SHP77 treated with DMSO at 0.1 percent for 48 hours (cell line): ENCODE data around the gene CEP131.

ENCODE experiments used
- DNase-seq: peaks from one replicate; lab custom pipeline; 2025; lab: John Stamatoyannopoulos, UW

CEP131 gene

DNA sequence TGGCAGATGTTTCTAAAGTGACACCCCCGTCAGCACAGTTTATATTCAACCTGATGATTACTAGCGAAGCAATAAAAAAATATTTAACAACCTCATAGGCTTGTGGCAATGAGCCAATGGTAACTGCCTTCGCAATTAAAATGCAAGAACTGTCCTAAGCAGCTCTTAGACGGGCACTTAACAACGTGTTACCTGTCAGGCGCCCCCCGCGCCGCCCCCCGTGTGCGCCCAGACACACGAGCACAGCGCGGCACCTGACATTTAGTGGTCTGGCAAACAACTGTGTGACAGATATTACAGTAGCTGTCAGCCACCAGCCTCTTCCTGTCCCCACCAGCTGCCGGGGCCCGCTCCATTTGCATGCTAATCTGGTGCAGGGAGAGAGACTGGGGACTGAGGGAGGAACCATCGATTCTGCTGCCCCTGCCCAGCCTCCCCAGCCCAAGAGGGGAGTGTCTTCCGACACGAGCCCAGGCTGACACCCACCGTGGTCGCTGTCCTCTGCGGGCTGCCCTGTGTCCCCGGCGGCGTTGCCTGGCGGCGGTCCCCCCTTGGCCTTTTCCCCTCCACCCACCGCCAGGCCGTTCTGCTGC, 29.0 kb upstream of the CEP131 start:
- peak; percentile 93 for DNase-seq

DNA sequence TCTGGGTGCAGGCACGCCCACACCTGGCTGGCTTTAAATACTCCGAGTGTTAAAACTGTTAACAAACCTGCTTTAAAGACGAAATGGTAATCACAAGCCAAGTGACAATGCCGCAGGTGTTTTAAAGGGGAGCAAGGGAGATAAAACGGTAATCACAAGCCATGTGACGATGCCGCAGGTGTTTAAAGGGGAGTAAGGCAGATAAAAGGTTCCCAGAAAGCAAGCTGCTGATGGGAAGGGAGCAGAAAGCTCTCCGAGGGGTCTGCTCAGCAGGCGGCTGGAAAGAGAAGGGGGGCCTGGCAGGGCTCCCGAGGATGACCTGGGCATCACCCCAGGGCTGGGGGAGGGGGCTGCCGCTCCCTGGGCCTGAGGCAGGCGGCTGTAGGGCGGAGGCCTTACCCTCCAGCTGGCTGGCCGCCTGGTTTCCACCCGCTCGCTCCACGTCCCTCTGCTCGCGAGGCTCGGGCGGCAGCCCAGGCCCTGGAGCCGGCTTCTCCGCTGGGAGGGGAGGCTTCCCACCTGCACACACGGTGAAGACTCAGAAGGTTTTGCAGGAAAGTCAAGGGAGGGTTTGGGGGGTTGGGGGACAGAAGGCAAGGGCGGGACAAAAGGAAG, 28.4 kb upstream of the CEP131 start:
- no peak for DNase-seq

DNA sequence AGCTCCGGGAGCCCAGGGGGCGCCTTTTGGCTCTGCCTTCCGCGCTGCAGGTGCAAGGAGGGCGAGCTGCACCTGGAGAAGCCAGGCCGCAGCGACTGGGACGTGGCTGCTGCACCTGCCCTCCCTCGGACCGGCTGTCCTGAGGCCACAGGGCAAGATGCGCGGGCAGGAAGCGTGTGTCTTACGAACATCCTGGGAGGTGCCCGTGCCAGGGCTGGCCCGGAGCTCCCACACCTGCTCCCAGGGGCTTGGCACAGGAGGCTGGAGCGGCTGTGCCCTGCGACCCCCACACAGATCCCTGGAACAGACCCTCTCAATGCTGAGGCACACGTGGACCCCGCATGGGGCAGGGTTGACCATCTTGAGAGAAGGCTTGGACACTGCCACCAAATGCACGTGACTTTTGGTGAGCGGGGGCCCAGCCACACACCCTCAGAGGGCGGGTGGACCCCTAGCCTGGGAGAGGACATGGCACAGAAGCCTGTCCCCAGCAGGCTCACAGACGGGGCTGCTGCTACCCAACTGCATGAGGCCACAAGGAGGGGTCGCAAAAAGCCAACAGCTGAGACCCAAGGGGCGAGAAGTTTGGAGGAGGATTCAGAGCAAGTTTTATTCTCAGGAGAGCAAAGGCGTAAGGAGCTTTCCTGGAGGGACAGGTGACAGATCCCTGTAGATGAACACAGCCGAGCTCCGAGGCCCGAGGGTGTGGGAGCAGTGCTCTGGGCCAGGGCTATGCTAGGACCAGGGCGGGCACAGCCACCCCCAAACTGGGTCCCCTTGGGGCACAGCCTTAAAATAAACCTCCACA, 27.7 kb upstream of the CEP131 start:
- DNase-seq, result peak; percentile 71

DNA sequence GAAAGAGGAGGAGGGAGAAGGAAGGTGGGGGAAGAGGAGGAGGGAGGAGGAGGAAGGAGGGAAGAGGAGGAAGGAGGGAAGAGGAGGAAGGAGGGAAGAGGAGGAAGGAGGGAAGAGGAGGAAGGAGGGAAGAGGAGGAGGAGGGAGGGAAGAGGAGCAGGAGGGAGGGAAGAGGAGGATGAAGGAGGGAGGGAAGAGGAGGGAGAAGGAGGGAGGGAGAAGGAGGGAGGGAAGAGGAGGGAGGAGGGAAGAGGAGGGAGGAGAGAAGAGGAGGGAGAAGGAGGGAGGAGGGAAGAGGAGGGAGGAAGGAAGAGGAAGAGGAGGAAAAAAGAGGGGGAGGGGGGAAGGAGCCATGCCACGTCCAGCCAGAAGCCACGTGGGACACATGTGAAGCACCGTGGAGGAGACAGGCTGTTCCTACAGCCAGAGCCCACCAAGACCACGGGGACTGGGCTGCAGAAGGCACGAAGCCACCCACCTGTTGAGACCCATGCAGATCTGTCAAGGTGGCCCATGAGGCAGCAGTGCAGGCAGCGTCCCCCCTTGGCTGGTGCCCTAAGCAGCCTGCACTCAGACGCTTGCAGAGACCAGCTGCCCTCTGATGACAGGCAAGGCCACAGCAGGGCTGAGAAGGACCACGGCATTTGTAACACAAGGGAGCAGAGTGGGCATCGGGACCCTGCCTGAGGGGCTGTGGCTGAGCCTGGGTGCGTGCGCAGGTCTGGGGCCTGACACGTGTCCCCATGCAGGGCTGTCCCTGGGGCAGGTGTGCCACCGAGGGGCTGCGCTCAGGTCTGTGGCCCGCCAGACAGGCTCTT, 26.7 kb upstream of the CEP131 start:
- no peak for DNase-seq

DNA sequence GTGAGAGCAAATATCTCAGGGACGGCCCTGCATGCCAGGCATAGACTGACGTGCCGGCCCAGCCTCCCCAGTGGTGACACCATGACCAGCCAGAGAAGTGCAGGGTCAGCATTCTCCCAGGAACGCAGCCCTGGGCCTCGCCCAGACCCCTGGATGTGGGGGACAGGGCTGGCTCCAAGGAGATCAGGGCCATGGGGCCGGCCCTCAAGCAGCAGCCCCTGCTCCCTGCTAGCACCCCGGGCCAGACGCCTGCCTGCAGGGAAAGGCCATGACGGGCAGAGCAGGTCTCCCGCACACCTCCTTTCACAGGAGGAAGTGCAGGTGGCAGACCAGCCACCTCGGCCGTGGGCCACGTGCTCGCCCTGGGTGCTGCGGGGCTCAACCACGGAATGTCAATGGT, 25.9 kb upstream of the CEP131 start:
- no peak for DNase-seq

DNA sequence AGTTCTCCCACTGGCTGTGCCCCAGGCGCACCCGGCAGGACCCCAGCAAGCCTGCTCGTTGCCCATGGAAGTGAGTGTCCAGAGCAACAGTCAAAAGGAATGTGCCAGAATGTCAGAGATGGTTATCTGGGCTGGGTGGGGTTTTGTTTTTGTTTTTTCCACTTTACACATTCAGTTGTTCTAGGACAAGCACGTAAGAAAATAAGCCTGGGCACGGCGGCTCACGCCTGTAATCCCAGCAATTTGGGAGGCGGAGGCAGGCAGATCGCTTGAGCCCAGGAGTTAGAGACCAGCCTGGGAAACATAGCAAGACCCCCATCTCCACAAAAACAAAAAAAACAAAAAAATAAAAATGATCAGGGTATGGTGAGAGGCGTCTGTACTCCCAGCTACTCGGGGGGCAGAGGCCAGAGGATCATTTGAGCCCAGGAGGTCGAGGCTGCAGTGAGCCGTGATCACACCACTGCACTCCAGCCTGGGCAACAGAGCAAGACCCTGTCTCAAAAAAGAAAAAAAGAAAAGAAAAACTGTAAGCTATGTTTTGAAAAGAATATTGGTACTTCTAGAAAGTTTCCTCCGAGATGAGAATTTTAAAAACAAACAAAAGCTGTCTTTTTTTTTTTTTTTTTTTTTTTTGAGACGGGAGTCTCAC, 24.7 kb upstream of the CEP131 start:
- DNase-seq, result no peak

DNA sequence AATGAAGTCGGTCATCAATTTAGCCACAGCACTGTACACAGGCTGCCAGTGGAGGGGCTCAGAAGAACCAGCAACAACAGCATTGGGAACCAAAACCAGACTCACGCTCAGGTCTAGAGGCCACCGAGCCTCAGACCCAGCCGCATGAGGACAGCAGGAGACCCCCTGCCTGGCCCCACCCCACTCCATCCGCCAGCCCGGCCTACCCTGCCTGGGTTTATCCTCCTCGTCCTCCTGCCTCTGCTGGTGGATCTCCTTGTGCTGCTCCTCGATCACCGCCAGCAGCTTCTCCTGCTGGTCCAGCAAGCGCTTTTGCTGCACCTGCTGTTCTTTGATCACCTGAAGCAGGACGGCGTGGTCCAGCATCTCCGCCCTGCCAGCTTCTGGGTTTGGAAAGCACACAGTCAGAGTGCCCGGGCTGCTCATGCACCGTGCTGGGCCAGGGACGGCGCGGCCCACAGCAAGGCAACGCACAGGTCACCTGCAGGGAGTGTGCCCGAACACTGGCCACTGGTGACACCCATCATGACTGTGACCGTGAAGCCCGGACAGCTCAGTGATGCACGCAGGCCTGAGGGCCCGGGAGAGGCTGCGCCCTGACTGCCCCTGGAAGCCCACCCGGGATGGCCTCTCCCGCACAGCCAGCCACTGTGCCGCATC, 24.0 kb upstream of the CEP131 start:
- no peak for DNase-seq

DNA sequence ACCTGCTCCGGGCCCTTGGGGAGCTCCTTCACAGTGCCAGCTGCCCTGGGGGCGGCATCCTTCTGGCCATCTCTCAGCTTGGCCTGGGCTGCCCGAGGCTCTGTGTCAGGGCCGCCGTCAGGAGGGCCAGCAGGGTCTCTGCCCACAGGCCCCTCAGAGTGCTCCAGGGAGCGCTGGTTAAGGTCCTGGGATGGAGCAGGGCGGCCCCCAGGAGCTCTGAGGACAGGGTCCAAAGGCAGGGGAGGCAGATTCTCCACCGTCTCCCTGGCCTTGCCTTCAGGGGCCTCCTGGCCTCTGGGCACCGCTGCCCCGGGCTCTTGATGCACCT, 23.5 kb upstream of the CEP131 start:
- no peak for DNase-seq

DNA sequence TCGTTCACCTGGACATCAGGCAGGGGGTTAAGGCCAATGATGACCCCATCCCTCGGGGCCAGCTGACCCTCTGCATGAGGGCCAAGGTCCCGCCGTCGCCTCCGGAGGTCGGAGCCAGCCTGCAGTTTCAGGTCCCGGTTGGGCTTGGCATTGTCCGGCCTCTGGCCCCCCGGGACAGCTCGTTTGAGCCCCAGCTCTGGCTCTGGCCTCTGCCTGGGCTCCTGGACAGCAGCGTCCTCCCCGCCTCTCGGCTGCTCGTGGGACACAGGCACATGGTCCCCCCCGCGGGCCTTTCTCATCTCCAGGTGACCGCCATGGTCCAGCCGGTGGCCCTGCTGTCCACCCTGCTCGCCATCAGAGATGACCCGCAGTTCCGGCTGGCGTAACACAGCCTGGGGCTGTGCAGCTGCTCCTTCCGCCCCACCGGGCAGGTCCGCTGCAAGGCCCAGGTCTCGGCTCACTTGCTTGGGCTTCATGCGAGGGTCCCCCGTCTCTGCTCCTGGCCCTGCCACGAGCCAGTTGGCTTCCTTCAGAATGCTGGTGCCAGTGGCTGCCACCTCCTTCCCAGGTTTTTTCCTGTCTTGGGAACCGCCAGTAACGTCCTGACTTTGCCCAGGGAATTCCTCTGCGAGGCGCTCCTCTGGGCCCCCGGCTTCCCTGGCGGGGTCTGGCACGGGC, 23.0 kb upstream of the CEP131 start:
- DNase-seq, result no peak

DNA sequence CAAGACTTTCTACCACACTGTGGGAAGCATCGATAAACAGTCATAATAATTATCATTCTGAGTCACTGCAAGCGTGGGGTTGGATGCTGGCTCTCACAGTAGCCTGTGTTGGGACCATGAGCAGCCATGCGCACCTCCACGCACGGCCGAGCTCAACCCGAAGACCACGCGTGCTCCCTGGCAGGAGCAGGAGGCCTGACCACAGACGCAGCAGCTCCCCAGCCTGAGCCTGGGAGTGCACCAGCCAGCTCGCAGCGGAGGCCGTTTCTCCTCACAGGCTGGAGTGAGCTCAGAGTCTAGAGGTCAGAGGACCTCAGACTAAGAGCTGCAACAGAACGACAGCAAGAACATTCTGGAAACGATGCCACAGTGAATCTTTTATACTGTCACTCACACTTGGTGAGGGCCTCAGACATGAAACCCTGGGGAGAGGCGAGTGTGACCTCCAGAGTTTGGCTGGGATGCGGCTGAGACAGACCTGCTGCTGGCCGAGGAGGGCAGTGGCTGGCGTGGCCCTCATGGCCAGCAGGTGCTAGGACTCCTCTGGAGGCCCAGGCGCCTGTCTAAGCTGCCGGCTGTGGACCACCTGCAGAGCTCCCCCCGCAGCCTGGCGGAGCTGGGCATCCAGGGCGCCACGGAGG, 22.4 kb upstream of the CEP131 start:
- DNase-seq, result no peak

DNA sequence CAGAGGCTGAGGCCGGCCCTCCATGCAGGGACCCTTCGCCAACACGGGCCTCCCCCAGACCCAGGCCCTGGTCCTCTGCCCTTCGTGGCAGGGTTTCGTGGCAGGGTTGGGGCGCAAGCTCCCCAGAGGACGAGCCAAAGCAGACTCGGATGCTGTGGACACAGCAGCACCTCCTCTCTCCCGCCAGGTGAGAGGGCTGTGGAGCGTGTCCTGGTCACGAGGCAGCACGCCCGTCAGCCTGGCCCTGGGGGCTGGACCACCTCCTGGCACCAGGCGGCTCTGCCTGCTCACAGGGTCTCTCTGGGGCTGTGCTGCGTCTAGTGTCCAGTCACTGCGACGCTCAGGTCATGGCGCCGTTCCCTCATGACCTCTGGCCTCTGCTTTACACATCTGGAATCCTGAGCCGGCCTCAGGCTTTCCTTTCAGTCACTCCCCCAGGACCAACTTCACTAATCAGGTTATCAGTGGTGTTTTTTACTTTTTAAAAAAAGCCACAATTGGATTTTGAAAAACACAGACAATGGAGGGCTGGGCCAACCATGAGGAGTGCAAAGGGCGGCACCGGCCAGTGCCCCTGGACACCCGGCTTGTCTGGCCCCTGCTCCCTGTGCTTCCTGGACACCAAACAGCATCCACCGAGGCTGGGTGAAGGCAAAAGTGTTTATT, 21.7 kb upstream of the CEP131 start:
- DNase-seq, result no peak

DNA sequence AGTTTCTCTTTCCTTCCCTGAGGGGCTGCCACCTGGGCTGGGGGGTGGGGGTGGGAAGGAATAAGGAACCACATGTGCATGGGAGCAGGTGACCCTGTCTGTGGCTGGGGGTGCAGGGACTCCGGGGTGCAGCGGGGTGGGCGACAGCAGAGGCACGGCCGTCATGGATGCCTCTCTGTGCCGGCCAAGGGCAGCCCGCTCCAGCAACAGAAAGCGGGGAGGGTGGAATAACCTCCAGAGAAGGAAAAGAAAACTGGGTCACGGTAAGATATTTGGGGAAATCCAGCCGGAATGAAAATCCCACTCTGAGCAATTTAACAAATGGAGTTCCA, 20.5 kb upstream of the CEP131 start:
- no peak for DNase-seq

DNA sequence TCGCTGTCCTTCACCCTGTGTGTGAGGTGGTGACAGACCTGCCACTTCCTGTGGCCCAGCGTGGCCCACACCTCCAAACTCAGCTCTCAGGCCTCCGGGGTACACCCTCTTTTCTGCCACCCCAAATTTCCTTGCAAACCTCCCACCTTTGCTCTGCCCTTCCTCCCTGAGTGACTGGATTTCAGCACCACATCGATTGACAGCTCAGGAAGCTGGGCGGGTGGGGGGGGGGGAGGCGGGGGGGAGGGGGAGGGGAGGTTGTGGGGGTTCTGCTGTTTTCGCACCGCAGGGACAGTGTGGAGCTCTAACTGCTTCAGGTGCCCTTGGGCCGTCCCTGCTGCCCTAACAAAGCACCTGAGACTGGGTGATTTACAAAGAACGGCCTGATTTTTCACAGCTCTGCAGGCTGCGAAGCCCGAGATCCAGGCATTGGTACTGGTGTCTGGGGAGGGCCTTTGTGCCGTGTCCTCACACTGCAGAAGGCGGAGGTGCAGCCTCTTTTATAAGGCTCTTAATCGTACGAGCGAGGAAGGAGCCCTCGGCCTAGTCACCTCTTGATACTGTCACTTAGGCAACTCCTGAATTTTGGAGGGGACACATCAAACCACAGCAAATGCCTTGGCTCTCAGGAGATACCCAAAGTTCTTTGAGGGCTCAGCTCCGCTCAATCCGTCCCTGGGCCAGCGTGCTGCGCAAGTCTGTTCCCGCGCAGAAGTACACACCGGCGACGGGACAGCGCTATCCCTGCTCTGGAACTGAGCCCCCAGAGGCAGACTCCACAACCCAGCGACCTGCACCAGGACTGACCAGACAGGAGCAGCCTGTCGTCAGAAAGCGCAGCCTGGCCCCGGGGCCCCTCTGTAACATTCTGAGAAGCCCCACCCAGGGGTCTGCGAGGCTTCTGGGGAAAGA, 19.9 kb upstream of the CEP131 start:
- no peak for DNase-seq

DNA sequence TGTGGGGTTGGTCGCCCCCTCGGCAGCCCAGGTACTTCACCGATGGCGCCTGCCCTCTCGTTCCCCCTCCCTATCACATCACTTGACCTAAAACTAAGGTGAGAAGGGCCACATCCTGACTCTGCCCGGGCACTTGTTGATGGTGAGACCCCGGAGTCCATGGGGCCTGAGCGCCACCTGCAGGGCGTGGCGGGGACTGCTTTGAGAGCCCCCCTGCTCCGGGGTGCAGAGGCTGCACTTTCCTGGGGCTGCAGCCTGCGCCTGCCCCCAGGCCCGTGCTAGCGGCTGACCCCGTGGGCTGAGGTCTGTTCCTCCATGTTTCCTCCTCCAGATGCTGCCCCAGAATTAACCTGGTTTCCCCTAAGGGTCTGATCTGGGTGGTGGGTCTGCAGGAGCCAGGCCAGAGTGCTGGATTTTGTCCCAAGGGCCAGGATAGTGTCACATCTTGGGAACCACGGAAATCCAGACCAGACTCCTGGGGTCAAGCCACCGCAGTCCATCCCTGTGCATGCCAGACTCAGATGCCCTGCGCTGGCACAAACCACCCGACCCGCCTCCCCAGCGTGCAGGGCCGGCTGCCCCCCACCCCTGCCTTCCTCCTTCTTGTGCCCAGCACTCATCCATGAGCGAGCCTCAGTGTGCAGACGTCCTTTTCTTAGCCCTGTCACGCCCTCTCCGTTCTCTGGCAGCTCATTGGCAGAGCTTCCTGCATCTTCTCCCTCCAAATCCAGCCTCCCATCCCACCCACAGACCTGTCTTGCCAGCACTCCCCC, 19.1 kb upstream of the CEP131 start:
- DNase-seq, result no peak

DNA sequence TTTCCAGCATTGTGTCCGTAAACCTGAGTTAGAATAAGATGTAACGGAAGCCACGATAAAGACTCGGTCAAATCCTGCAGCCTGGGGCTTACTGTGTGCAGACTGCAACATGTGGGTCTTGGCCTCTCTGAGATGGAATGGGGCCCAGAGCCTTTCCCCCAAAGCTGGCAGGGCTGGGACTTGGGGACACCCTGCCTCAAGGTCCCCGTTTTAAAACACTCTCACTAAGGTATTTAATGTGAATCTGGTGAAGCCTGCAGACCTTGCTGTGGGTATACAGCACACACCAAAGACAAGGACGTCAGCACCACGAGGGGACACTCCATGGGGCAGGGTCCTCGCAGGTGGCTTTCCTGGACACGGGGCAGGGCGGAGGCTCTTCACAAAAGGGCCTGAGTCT, 18.4 kb upstream of the CEP131 start:
- DNase-seq, result no peak

DNA sequence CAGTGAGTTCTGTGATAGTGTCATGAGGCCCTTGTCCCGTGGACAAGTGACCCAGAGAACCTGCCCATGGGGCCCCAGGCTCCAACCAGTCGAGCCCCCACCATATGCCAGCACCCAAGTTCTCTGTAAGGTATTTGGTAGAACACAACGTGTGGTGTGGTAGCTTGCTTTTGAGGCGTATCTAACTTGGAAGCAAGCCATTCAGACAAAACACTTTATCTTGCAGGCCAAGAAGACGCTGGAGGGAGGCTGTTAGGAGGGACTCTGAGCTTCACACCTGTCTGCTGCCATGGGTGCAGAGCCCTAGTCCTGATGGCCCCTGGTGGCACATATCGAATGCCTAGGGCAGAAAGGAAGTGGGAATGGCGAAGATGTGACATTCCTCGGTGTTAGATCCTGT, 18.0 kb upstream of the CEP131 start:
- DNase-seq, result no peak

DNA sequence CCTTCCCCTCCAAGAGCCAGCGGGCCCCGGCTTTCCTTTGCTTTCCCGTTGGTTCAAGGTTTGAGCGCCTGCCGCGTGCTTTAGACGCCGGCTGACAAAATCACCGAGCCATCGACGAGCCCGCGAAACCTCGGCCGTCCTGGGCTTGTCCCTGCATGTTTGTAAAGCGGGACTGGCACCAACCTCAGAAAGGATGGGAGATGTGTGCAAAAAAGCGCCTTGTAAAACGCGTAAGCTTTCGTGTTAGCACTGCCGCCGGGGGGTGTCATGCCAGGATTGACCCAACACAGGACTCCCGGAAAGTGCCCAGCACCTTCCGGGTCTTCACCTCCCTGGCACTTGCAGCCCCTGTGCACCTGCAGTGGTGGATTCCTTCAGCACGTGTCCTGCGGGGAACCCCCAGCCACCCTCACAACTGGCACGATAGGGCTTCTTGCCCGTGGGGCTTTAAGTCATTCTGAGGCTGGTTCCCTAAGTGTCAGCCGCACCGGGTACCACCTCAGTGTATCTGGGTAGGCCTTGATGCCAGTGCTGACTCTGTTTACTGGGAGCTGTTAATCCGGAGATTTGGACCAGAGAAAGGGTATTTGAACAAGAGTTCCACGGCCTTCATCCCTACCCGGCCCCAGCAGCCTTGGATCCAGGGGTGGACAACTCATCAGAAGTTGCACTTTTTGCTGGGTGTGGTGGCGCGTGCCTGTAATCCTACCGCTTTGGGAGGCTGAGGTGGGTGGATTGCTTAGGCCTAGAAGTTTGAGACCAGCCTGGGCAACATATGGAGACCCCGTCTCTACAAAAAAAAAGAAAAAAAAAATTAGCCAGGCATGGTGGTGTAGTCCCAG, 17.2 kb upstream of the CEP131 start:
- no peak for DNase-seq
